GM19238 (cell line): ENCODE results near the gene GPR37.

ENCODE experiments used
- DNase-seq: peaks from one replicate; pipeline ENCODE4 v3.0.0; 2011; ENCODE audit warnings: low spot score; ENCODE audit not compliant: insufficient read length

The GPR37 gene, protein sequence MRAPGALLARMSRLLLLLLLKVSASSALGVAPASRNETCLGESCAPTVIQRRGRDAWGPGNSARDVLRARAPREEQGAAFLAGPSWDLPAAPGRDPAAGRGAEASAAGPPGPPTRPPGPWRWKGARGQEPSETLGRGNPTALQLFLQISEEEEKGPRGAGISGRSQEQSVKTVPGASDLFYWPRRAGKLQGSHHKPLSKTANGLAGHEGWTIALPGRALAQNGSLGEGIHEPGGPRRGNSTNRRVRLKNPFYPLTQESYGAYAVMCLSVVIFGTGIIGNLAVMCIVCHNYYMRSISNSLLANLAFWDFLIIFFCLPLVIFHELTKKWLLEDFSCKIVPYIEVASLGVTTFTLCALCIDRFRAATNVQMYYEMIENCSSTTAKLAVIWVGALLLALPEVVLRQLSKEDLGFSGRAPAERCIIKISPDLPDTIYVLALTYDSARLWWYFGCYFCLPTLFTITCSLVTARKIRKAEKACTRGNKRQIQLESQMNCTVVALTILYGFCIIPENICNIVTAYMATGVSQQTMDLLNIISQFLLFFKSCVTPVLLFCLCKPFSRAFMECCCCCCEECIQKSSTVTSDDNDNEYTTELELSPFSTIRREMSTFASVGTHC

DNA sequence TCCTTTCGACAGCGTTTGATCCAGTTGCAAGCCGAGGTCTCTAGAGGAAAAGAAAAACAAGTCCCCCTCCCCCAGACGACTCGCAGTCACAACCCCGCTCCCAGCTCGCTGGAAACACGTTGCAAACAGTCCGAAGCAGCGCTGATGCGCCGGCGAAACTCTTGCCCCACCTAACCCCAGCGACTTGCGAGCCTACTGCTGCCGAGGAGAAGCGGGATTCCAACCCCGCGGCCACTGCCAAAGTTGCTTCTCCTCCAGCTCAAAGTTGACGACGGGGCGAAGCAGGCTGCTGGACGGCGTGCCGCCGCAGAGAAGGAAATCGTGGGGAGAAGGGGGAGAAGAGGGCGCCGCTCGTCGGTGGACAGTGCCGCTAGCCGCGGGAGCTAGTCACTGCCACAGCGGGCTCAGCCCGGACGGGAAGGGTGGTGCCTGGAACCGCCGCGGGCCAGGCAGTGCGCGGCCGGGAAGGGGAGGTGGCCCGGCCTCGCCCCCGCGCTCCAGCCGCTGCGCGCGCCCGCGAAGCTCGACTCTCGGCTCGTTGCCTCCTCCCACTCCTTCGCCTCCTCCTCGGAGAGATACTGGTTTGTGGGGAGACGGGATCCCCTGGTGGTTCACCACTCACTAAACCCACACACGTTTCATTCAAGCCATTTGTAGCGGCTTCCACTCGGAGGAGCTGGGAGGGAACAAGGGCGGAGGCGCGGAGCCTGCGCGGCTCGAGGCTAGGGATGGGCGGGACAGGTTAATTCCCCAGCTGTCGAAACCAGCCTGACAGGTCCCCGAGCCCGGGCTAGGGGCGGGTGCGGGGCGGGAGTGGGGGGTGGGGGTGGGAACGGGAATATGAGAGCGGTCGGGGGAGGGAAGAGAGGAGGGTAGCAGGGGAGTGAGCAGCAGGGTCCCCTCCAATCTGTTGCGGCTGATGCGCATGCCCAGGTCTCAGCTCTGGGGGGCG is at the start of gene GPR37:
GPR37 (minus strand) TSS at position 392 of the 952 bp plus-strand sequence. CDS start 816 bp downstream, outside the sequence.
- DNase-seq: peak; percentile 23

GRCh38 chr7:124813994-124814798 is 48.6 kb upstream of the GPR37 start:
- no peak for DNase-seq

DNA sequence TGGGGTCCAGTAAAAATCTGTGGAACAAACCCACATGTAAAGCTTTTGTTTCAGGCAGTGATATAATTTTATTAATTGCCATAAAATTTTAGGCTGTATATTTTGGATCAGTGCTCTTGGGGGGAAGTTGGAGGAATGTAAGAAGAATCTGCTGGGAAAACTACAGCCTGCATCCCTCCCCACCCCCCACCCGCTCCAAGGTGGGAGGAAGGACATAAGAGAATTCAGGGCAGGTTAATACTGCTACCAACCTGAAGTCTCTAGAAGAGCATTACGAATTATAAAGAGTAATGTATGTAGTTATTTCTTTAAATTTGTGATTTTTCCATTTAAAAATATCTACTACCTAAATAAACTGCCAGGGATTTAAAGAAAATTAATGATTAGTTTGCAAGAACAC is 47.2 kb upstream of the GPR37 start:
- no peak for DNase-seq

GRCh38 chr7:124811341-124811740 is 45.7 kb upstream of the GPR37 start:
- DNase-seq: no peak

- no peak for DNase-seq
These were observed 45.0 kb upstream of the GPR37 start for GRCh38 chr7:124810605-124811004.

- DNase-seq: no peak
These were observed 42.6 kb upstream of the GPR37 start for GRCh38 chr7:124808206-124808605.

DNA sequence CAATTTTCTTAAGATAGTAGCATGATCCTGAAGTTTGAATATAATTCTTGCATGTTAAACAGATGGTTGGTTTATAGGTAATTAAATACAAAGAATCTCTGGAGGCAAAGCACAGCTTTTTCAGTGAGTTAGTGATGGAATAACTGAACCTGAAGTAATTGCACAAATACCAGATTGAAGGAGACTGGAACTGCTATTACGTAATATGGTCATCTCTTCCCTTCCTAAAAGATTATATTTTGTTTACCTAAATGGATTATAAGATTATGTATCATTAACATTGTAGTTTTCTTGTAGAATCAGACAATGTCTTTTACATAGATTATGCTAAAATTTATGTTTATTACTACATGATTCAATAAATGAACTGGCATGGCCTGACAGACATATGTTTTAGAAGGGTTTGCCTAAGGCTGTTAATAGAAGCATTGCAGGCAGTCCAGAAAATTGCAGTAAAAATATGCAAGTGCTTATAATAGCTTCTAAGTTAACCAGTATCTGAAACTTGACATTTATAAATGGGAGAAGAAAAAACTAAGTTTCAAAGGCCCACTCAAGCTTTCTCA is 35.8 kb upstream of the GPR37 start:
- no peak for DNase-seq

DNA sequence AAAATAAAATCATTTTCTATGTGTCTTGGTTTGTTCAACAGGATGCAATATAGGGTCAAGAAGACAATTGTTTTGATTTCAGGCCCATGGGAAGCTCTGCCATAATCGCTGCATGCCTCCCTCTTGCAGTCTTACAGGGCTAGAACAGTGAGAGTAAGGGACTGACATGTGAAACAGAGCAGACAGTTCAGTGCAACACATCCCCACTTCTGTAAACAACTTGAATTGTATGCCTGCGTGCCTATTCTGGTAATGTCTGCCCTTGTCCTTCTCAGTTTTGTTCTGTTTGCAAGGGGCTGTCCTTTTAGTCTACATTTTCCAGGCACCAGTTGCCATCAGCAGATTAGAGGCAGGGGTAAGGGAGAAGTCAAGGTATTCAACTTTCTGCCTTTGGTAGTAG is 34.8 kb upstream of the GPR37 start:
- no peak for DNase-seq

DNA sequence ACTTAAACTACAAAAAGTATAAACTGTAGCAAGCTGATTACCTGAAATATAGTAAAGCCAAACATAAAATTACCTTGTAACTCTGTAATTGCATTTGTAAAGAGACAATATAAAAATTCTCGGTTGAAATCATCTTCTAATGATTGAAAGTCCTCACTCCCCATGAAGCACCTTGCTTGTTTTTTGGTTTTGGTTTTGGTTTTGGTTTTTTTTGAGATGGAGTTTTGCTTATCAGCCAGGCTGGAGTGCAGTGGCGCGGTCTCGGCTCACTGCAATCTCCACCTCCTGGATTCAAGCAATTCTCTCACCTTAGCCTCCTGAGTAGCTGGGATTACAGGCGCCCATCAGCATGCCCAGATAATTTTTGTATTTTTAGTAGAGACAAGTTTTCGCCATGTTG is 33.9 kb upstream of the GPR37 start:
- DNase-seq: no peak

GRCh38 chr7:124796771-124797170 is 31.2 kb upstream of the GPR37 start:
- DNase-seq: no peak

GRCh38 chr7:124792696-124793095 is 27.1 kb upstream of the GPR37 start:
- DNase-seq: no peak

DNA sequence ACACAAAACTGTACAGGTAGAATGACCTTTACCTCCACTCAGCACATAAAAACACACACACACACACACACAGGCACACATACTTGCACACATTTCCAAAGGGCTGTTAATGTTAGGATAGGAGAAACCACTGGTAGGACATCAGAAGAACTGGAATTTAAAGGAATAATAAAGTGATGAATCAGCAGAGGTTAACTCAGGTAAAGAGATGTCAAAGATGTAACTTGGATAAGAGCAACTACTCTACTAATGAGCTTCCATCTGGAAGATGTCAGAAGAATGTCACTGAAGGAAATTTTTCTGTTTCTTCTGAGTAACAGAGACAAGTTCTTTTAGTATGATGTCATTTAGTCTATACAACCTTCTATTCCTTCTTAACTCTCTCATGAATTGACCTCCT is 26.4 kb upstream of the GPR37 start:
- no peak for DNase-seq

- no peak for DNase-seq
These were observed 25.8 kb upstream of the GPR37 start for GRCh38 chr7:124791426-124791825.

- no peak for DNase-seq
These were observed 25.1 kb upstream of the GPR37 start for GRCh38 chr7:124790645-124791044.

DNA sequence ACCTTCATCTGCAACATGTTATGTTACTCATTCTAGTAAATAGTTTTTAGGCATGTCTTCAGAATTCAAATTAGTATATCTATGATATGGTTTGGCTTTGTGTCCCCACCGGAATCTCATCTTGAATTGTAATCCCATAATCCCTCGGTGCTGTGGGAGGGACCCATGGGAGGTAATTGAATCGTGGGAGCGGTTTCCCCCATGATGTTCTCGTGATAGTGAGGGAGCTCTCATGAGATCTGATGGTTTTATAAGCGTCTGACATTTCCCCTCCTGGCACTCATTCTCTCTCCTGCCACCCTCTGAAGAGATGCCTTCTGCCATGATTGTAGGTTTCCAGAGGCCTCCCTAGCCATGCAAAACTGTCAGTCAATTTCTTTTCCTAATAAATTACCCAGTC is 20.4 kb upstream of the GPR37 start:
- no peak for DNase-seq

- no peak for DNase-seq
These were observed 19.6 kb upstream of the GPR37 start for GRCh38 chr7:124784879-124785818.

DNA sequence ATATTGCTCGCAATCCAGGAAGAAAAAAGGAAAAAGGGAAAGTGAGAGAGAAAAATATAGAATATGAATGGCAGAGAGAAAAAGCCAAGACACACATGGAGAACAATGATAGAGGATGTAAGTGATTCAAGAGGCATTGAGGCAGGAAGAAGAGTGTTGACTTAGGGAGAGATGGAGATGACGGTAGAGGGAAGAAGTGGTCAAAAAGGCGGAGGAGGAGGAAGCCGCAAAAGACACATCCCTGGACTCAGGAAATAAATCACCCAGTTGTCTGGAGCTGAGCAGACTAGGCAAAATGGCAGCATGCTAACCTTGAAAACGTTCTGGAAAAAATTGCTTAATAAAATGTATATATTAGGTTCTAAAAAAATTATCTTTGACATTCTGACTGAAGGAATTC is 17.7 kb upstream of the GPR37 start:
- DNase-seq: no peak

DNA sequence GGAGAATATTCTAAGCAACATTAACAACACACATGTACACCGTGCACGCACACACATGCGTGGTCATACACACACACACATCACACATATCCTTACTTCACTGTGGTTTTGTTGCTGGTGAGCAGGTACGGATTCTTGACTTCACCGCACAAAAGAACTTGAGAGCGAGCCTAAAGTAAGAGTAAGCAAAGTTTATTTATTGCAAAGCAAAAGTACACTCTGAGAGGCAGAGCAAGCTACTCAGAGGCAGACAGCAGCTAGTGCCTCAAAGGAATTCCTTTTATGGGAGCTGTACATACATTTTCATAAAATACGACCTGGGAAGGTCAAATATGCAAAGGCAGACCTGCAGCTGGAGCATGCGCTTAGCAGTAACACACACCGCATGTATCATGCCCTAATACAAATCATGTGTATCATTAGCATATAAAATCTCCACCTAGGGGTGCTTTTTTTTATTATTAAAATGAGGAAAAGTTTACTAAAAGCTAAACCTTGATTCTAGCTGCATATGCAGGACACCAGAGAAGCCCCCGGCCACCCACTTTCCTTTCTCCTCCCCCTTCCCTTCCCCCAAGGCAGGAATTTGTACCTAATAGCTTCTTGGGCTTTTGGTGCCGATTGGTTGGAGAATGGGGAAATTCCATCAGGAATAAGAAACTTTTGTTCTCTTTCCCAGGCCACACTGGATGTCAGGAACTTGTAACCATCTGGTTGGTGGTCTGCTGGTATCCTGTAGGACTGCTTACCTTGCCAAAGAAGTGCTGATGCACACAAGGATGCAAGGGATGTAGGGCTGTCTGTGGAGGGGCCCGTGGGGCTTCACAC is 16.5 kb upstream of the GPR37 start:
- DNase-seq: no peak

- no peak for DNase-seq
These were observed 15.8 kb upstream of the GPR37 start for GRCh38 chr7:124781418-124781817.
